ENCODE results near the gene SLC6A4. TPM values are rescaled to one million over a fixed set of nuclear protein-coding genes. Genes with fewer than 3 reads are reported as not detected.

The SLC6A4 gene
- total and polyA plus RNA-seq, 8 donors, result 0.18 to 0.55 TPM; not detected in 6

- peaks cover 0 to 14% (median 4%) of the 10 kb centered on the region in 4 donors for H3K4me1 ChIP-seq
- TF ChIP-seq CTCF (IDR thresholded peaks at IDR 0.05) (no peak), POLR2AphosphoS5 (IDR thresholded peaks at IDR 0.05) (no peak), EP300 (IDR thresholded peaks at IDR 0.05) (no peak), POLR2A (IDR thresholded peaks at IDR 0.05) (no peak)
- 49 to 70% (median 67%) methylated on average over 2 of the region's 2 CpGs for WGBS, 5 donors
These were observed 61.8 kb downstream of the SLC6A4 start for GRCh38 chr17:30173649-30174048.

DNA sequence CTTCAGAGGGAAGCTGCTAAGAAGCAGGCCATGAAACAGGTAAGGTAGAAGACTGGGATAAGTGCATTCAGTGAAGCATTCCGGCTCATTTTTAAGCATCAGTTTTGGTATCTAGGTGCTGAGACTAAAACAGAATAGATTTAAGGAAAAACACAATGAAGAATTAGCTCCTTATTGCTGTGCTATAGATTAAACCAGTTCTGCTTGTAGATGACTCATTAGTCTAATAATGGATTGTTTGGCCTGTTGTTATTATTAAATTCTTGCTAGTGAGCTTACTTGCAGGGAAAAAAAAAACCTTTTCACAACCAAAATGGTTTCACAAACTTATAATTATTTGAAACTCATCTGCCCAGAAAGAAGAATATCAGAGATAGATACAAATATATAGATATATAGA, 62.9 kb downstream of the SLC6A4 start:
- Histone ChIP-seq H3K9me3 (no peaks in the 10 kb centered on the region), H3K36me3 (peaks cover 4 to 51% (median 35%) of the 10 kb centered on the region in 4 donors), H3K27me3 (no peaks in the 10 kb centered on the region), H3K4me3 (no peak overlapping the region), H3K4me1 (peaks cover 0 to 14% (median 4%) of the 10 kb centered on the region in 4 donors), H3K27ac (no peak overlapping the region)
- intact Hi-C loops (cut with DNase I; ENCODE audit: low total_unique reads), result no loop called here
- WGBS, 5 donors, result 85 to 95% (median 91%) methylated on average over 1 of the region's 1 CpG
- no peak for TF ChIP-seq POLR2A (IDR thresholded peaks at IDR 0.05)
- TF ChIP-seq EP300 (IDR thresholded peaks at IDR 0.05), result no peak
- no peak for TF ChIP-seq CTCF (IDR thresholded peaks at IDR 0.05)
- TF ChIP-seq POLR2AphosphoS5 (IDR thresholded peaks at IDR 0.05), result no peak
- DNase-seq, result no peak

More at GRCh38 chr17:30173649-30174048, 61.8 kb downstream of the SLC6A4 start:
- no peak for DNase-seq
- H3K36me3 ChIP-seq, result peaks cover 4 to 62% (median 45%) of the 10 kb centered on the region in 4 donors
- no peak overlapping the region for H3K4me3 ChIP-seq
- H3K9me3 ChIP-seq, result no peaks in the 10 kb centered on the region
- intact Hi-C loops (cut with DNase I; ENCODE audit: low total_unique reads), result no loop called here
- H3K27me3 ChIP-seq, result no peaks in the 10 kb centered on the region
- no peak overlapping the region for H3K27ac ChIP-seq

DNA sequence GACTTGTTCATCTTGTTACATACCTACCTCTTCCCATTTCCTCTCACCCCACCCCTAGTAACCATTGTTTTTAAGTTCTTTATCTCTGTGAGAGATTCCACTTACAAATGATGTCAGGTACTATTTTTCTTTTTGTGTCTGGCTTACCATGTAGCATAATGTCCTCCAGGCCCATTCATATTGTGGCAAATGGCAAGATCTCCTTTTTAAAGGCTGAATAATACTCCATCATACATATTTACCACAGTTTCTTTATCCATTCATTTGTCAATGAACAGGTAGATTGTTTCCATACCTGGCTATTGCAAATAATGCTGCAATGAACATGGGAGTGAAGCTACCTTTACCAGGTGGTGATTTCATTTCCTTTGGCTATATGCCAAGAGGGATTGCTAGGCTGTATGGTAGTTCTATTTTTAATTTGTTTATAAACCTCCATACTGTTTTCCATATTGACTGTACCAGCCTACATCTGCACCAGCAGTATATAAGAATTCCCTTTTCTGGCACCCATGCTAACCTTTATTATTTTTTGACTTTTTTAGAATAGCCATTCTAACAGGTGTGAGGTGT, 65.0 kb downstream of the SLC6A4 start:
- Histone ChIP-seq H3K4me1 (peaks cover 0 to 14% (median 7%) of the 10 kb centered on the region in 4 donors), H3K4me3 (no peak overlapping the region), H3K27me3 (no peaks in the 10 kb centered on the region), H3K36me3 (peaks cover 1 to 44% (median 31%) of the 10 kb centered on the region in 4 donors), H3K27ac (no peak overlapping the region), H3K9me3 (no peaks in the 10 kb centered on the region)
- intact Hi-C loops (cut with DNase I; ENCODE audit: low total_unique reads), result no loop called here
- DNase-seq, result peak in 1 of 2 donors; percentile 6
- TF ChIP-seq POLR2A (IDR thresholded peaks at IDR 0.05), result no peak
- TF ChIP-seq EP300 (IDR thresholded peaks at IDR 0.05), result no peak
- no peak for TF ChIP-seq POLR2AphosphoS5 (IDR thresholded peaks at IDR 0.05)
- no peak for TF ChIP-seq CTCF (IDR thresholded peaks at IDR 0.05)

- Histone ChIP-seq H3K36me3 (peaks cover 0 to 29% (median 17%) of the 10 kb centered on the region in 4 donors), H3K4me3 (no peak overlapping the region), H3K4me1 (peaks cover 0 to 19% (median 4%) of the 10 kb centered on the region in 4 donors), H3K27ac (no peak overlapping the region), H3K27me3 (no peaks in the 10 kb centered on the region), H3K9me3 (no peaks in the 10 kb centered on the region)
- no peak for DNase-seq
- TF ChIP-seq EP300 (IDR thresholded peaks at IDR 0.05), result no peak
- TF ChIP-seq POLR2A (IDR thresholded peaks at IDR 0.05), result no peak
- TF ChIP-seq POLR2AphosphoS5 (IDR thresholded peaks at IDR 0.05), result no peak
- TF ChIP-seq CTCF (IDR thresholded peaks at IDR 0.05), result no peak
- intact Hi-C loops (cut with DNase I; ENCODE audit: low total_unique reads), result no loop called here
- 60 to 83% (median 73%) methylated on average over 1 of the region's 1 CpG for WGBS, 5 donors
These were observed 69.5 kb downstream of the SLC6A4 start for GRCh38 chr17:30165960-30166359.

Measured in stomach (tissue), 9 donors.